SK-N-SH treated with all-trans-retinoic acid at 6 μM for 48 hours (cell line): ENCODE data around the gene LRRC39.

Experiments
- CSDC2 ChIP-seq: fragments of 250-450 bp; sonication (Bioruptor Pico); IDR thresholded peaks from 2 replicates; pipeline ENCODE4 v1.5.0; 2020; ENCODE audit warnings: mild to moderate bottlenecking, moderate library complexity
- ZNF70 ChIP-seq: fragments of 450-650 bp; formaldehyde crosslinking; IDR thresholded peaks from 2 replicates; pipeline ENCODE4 v1.5.0; 2020; ENCODE audit warnings: mild to moderate bottlenecking, moderate library complexity
- TF ChIP-seq, protein P1 (sequence below): fragments of 250-450 bp; sonication (Bioruptor Pico); IDR thresholded peaks from 2 replicates; pipeline ENCODE4 v1.5.1; 2020; ENCODE audit warnings: low read depth, mild to moderate bottlenecking, moderate library complexity
- TF ChIP-seq, protein P2 (sequence below): fragments of 250-450 bp; sonication (Bioruptor Pico); IDR thresholded peaks from 2 replicates; pipeline ENCODE4 v1.5.0; 2020; ENCODE audit warnings: mild to moderate bottlenecking, moderate library complexity
- TF ChIP-seq, protein P3 (sequence below): fragments of 250-450 bp; sonication (Bioruptor Pico); IDR thresholded peaks from 2 replicates; pipeline ENCODE4 v1.8.0; 2021; ENCODE audit warnings: low read depth, mild to moderate bottlenecking, moderate library complexity, borderline replicate concordance

DNA sequence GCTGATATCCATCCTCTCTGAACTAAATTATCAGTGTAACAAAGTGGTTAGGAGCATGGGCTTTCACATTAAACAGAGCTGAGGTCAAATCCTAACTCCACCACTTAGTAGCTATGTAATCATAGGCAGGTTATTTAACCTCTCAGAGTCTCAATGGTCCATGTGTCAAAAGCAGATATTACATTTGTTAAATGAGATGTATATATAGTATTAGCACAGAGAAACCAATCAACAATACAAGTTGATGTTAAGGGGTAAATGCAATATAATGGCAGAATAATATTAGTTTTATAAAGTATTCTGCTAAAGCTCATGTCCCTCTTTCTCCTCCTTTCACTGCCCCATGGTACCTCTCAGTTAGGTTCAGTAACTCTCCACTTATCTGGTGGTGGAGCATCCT, 44.4 kb upstream of the LRRC39 start:
- TF ChIP-seq, protein P1, sequence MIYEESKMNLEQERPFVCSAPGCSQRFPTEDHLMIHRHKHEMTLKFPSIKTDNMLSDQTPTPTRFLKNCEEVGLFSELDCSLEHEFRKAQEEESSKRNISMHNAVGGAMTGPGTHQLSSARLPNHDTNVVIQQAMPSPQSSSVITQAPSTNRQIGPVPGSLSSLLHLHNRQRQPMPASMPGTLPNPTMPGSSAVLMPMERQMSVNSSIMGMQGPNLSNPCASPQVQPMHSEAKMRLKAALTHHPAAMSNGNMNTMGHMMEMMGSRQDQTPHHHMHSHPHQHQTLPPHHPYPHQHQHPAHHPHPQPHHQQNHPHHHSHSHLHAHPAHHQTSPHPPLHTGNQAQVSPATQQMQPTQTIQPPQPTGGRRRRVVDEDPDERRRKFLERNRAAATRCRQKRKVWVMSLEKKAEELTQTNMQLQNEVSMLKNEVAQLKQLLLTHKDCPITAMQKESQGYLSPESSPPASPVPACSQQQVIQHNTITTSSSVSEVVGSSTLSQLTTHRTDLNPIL (CRISPR knock-in tag), result no peak
- TF ChIP-seq, protein P2, sequence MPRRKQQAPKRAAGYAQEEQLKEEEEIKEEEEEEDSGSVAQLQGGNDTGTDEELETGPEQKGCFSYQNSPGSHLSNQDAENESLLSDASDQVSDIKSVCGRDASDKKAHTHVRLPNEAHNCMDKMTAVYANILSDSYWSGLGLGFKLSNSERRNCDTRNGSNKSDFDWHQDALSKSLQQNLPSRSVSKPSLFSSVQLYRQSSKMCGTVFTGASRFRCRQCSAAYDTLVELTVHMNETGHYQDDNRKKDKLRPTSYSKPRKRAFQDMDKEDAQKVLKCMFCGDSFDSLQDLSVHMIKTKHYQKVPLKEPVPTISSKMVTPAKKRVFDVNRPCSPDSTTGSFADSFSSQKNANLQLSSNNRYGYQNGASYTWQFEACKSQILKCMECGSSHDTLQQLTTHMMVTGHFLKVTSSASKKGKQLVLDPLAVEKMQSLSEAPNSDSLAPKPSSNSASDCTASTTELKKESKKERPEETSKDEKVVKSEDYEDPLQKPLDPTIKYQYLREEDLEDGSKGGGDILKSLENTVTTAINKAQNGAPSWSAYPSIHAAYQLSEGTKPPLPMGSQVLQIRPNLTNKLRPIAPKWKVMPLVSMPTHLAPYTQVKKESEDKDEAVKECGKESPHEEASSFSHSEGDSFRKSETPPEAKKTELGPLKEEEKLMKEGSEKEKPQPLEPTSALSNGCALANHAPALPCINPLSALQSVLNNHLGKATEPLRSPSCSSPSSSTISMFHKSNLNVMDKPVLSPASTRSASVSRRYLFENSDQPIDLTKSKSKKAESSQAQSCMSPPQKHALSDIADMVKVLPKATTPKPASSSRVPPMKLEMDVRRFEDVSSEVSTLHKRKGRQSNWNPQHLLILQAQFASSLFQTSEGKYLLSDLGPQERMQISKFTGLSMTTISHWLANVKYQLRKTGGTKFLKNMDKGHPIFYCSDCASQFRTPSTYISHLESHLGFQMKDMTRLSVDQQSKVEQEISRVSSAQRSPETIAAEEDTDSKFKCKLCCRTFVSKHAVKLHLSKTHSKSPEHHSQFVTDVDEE (CRISPR knock-in tag), result no peak
- TF ChIP-seq ZNF70 (CRISPR knock-in tag) (no peak), CSDC2 (CRISPR knock-in tag) (no peak)
- TF ChIP-seq, protein P3, sequence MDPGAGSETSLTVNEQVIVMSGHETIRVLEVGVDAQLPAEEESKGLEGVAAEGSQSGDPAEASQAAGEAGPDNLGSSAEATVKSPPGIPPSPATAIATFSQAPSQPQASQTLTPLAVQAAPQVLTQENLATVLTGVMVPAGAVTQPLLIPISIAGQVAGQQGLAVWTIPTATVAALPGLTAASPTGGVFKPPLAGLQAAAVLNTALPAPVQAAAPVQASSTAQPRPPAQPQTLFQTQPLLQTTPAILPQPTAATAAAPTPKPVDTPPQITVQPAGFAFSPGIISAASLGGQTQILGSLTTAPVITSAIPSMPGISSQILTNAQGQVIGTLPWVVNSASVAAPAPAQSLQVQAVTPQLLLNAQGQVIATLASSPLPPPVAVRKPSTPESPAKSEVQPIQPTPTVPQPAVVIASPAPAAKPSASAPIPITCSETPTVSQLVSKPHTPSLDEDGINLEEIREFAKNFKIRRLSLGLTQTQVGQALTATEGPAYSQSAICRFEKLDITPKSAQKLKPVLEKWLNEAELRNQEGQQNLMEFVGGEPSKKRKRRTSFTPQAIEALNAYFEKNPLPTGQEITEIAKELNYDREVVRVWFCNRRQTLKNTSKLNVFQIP, result no peak
